Effector memory CD8-positive, alpha-beta T cell (primary cell): ENCODE measurements around the gene AP5S1.

ENCODE experiments used
- ATAC-seq: fragments of 150-1000 bp; cut with Tn5 transposase; replicated peaks from 2 replicates; pipeline ENCODE4 v1.10.0; 2021; ENCODE audit warnings: mild to moderate bottlenecking, moderate library complexity
- DNase-seq, 3 experiments: peaks; one replicate each; pipeline ENCODE4 v3.0.0; 2021
- H3K27ac Mint-ChIP-seq, 2 donors: one replicate each; pipeline ENCODE4 v1.8.0; 2022; ENCODE audit warnings: mild to moderate bottlenecking in 2 of 2, mixed read lengths in 2 of 2, moderate library complexity in 2 of 2
- H3K27me3 Mint-ChIP-seq, 2 donors: one replicate each; pipeline ENCODE4 v1.8.0; 2022; ENCODE audit warnings: mixed read lengths in 2 of 2
- H3K36me3 Mint-ChIP-seq: one replicate; pipeline ENCODE4 v1.8.0; 2022; ENCODE audit warnings: mild to moderate bottlenecking, moderate library complexity, mixed read lengths; ENCODE audit not compliant: insufficient read depth
- H3K4me1 Mint-ChIP-seq, 2 donors: one replicate each; pipeline ENCODE4 v1.8.0; 2022; ENCODE audit warnings: low read depth in 2 of 2, mixed read lengths in 2 of 2
- H3K4me3 Mint-ChIP-seq, 2 donors: one replicate each; pipeline ENCODE4 v1.8.0; 2022; ENCODE audit warnings: mild to moderate bottlenecking in 2 of 2, mixed read lengths in 2 of 2, moderate library complexity in 2 of 2
- H3K9me3 Mint-ChIP-seq, 2 donors: one replicate each; pipeline ENCODE4 v1.8.0; 2022; ENCODE audit warnings: mixed read lengths in 2 of 2

The AP5S1 gene

DNA sequence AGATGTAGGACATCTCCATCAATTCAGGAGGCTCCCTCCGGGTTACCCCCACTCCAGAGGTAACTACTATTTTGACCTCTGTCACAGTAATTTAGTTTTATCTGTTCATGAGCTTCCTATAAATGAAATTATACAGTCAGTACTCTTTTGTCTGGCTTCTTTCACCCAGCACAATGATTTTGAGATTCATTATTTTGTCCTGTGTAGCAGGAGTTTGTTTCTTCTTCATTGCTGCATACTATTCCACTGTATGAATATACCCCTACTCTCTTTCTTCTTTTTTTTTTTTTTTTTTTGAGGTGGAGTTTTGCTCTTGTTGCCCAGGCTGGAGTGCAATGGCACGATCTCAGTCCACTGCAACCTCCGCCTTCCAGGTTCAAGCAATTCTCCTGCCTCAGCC, 11.8 kb upstream of the AP5S1 start:
- DNase-seq (no peak), ATAC-seq (no peak)
- peak overlapping the region in 1 of 2 donors; percentile 89 for H3K27ac Mint-ChIP-seq
- no peaks in the 10 kb centered on the region for H3K27me3 Mint-ChIP-seq
- H3K9me3 Mint-ChIP-seq, result no peaks in the 10 kb centered on the region
- peak overlapping the region in 1 of 2 donors; percentile 29 for H3K4me3 Mint-ChIP-seq
- H3K36me3 Mint-ChIP-seq, result peaks cover 43% of the 10 kb centered on the region
- peaks cover 62 to 64% of the 10 kb centered on the region in 2 donors for H3K4me1 Mint-ChIP-seq

- Mint-ChIP-seq H3K27ac (peak overlapping the region; percentile 99), H3K27me3 (no peaks in the 10 kb centered on the region), H3K4me1 (peaks cover 65 to 67% of the 10 kb centered on the region in 2 donors), H3K36me3 (peaks cover 28% of the 10 kb centered on the region), H3K9me3 (no peaks in the 10 kb centered on the region), H3K4me3 (peak overlapping the region; percentile 87 to 96)
- ATAC-seq (peak; percentile 84), DNase-seq (peak; percentile 88 to 91 (median 90))
Measured at GRCh38 chr20:3811467-3812258, 8.7 kb upstream of the AP5S1 start.

DNA sequence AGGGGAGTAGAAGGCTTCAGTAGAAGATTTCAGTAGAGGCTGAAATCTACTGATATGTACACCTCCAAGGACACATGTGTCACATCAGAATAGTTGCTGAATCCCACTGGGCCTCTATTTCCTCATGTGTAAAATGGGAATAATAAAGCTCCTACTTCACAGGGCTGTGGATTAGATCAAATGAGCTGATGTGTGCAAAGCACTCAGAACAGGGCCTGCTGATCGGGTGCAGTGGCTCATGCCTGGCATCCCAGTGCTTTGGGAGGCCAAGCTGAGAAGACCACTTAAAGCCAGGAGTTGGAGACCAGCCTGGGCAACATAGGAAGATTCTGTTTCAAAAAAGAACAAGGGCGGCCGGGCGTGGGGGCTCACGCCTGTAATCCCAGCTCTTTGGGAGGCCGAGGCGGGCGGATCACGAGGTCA, 8.1 kb upstream of the AP5S1 start:
- DNase-seq (no peak), ATAC-seq (no peak)
- Mint-ChIP-seq H3K27me3 (no peaks in the 10 kb centered on the region), H3K9me3 (no peaks in the 10 kb centered on the region), H3K4me3 (peak overlapping the region; percentile 87 to 96), H3K36me3 (peaks cover 26% of the 10 kb centered on the region), H3K27ac (peak overlapping the region; percentile 99), H3K4me1 (peaks cover 62 to 65% of the 10 kb centered on the region in 2 donors)

- Mint-ChIP-seq H3K4me3 (peak overlapping the region; percentile 87 to 96), H3K9me3 (no peaks in the 10 kb centered on the region), H3K27ac (peak overlapping the region; percentile 99), H3K36me3 (peaks cover 26% of the 10 kb centered on the region), H3K27me3 (no peaks in the 10 kb centered on the region), H3K4me1 (peaks cover 61 to 66% of the 10 kb centered on the region in 2 donors)
- no peak for DNase-seq
- ATAC-seq, result no peak
Measured at GRCh38 chr20:3812975-3813847, 7.1 kb upstream of the AP5S1 start.

- no peaks in the 10 kb centered on the region for H3K9me3 Mint-ChIP-seq
- H3K4me1 Mint-ChIP-seq, result peaks cover 69 to 70% of the 10 kb centered on the region in 2 donors
- ATAC-seq (no peak), DNase-seq (peak in 2 of 3 experiments; percentile 23 to 24)
- H3K4me3 Mint-ChIP-seq, result peak overlapping the region; percentile 87 to 96
- peaks cover 27% of the 10 kb centered on the region for H3K36me3 Mint-ChIP-seq
- H3K27me3 Mint-ChIP-seq, result no peaks in the 10 kb centered on the region
- H3K27ac Mint-ChIP-seq, result peak overlapping the region; percentile 99
Measured at GRCh38 chr20:3813848-3814581, 6.3 kb upstream of the AP5S1 start.

- Mint-ChIP-seq H3K36me3 (peaks cover 29% of the 10 kb centered on the region), H3K4me1 (peaks cover 72 to 78% of the 10 kb centered on the region in 2 donors), H3K9me3 (no peaks in the 10 kb centered on the region), H3K4me3 (peak overlapping the region; percentile 81 to 82), H3K27ac (peak overlapping the region; percentile 90 to 96), H3K27me3 (no peaks in the 10 kb centered on the region)
- ATAC-seq (no peak), DNase-seq (no peak)
Measured at GRCh38 chr20:3814928-3815495, 5.3 kb upstream of the AP5S1 start.

DNA sequence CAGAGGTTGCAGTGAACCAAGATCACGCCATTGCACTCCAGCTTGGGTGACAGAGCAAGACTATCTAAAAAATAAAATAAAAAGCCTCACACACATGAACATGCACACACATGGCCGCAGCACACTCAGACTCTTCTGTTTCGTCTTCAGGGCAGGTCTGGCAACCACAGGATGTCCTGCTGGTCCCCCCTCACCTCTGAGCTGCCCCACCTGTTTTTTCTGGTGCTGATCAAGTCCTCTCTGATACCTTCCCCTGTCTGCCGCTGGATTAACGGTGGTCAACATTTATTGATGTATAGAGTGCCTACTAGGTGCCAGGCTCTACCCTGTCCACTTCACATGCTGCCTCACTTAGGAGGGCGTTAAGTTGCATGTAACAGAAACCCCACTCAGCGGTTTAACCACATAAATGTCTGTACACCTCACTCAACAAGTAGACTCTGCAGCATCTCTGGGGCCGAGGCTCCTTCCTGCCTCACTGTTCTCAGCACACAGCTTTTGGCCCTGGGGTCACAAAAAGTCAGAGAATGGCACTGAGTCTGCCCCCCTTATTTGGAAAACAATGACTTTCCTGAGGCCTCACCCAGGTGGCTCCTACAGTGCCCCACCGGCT, 4.5 kb upstream of the AP5S1 start:
- Mint-ChIP-seq H3K36me3 (peaks cover 32% of the 10 kb centered on the region), H3K4me3 (peak overlapping the region; percentile 81 to 82)

DNA sequence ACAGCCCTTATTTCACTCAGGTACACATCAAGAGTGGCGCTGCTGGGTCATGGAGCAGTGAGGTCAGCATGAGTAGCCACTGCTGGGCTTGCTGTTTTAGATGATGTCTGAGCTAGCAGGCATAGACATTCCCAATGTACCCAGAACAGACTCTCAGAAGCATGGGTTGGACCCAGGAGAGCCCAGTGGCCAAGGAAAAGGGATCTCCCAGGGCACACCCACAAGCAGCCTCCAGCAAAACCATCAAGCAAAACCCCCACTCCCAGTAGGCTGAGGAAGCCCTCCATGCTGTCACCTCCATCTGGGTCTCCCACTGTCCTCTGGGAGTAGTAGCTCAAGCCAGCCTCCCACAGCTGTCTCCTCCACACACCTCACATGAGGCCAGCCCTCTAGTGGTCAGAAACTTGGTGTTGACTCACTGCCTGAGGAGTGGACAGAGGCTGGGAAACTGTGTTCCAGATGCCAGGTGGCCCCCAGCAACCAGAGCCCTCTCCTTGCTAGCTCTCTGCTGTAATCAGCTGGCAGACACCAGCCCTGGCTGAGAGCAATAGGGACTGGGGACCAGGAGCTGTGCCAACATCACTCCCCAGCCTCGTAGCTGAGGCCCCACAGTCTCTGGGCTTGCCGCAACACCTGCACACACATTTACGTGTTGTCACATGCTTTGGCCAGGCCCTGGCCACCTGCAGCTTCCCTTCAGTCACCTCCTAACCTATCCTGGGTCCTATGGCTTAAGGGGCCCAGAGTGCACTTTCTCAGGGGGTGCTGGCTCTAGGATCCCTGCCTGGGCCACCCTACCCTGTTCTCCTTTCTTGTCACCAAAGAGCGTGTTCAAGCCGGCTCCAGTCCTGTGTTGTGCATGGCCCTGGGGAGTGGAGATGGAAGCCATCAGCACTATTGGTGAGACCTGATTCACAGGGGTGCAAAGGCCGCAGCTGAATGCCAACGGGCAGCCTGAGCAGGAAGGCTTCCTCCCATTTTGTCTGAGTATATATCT, 1.9 kb upstream of the AP5S1 start:
- DNase-seq (no peak), ATAC-seq (no peak)
- peaks cover 31% of the 10 kb centered on the region for H3K36me3 Mint-ChIP-seq
- peak overlapping the region; percentile 90 to 98 for H3K27ac Mint-ChIP-seq
- no peaks in the 10 kb centered on the region for H3K9me3 Mint-ChIP-seq
- peaks cover 53 to 66% of the 10 kb centered on the region in 2 donors for H3K4me1 Mint-ChIP-seq
- H3K27me3 Mint-ChIP-seq, result no peaks in the 10 kb centered on the region
- H3K4me3 Mint-ChIP-seq, result peak overlapping the region; percentile 88 to 91

More for the DNA sequence above, 4.5 kb upstream of the AP5S1 start:
- Mint-ChIP-seq H3K4me1 (peaks cover 64 to 75% of the 10 kb centered on the region in 2 donors), H3K27ac (peak overlapping the region; percentile 90 to 96), H3K27me3 (no peaks in the 10 kb centered on the region), H3K9me3 (no peaks in the 10 kb centered on the region)
- DNase-seq (peak; percentile 35 to 54 (median 44)), ATAC-seq (peak; percentile 18)

GRCh38 chr20:3819411-3820047, 818 bp upstream of the AP5S1 start:
- DNase-seq (no peak), ATAC-seq (no peak)
- no peaks in the 10 kb centered on the region for H3K9me3 Mint-ChIP-seq
- peaks cover 49 to 59% of the 10 kb centered on the region in 2 donors for H3K4me1 Mint-ChIP-seq
- peak overlapping the region; percentile 88 to 91 for H3K4me3 Mint-ChIP-seq
- H3K27me3 Mint-ChIP-seq, result no peaks in the 10 kb centered on the region
- H3K27ac Mint-ChIP-seq, result peak overlapping the region; percentile 98 to 99
- peaks cover 33% of the 10 kb centered on the region for H3K36me3 Mint-ChIP-seq

DNA sequence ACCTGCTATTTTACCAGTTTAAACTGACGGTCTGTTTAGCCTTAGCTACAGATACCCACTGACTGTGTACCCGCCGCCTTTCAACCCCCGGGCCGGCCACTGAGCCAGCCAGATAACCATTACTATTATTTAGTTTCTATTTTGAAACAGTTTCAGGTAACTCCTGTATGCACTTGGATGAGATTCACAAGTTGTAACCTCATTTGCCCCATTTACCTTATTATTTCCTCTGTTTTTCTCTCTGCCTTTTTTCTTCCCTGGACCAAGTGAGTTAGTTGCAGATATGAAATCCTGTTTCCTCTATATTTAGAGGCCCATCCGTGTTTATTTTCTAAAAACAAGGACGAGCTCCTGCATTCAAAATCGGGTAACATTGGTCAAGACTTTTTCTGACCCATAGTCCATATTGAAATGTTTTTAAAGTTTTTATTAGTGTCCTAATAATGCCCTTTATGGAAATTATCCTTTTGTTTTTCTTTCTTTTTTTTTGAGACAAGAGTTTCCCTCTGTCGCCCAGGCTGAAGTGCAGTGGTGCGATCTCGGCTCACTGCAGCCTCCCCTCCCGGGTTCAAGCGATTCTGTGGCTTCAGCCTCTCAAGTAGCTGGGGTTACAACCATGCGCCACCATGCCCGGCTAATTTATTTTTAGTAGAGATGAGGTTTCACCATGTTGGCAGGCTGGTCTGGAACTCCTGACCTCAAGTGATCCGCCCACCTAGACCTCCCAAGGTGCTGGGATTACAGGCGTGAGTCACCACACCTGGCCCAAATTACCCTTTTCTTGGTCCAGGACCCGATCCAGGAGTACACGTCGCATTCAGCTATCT, 767 bp downstream of the AP5S1 start:
- ATAC-seq, result no peak
- no peak for DNase-seq
- Mint-ChIP-seq H3K27ac (peak overlapping the region; percentile 98 to 99), H3K4me3 (peak overlapping the region; percentile 88 to 91), H3K4me1 (peaks cover 36 to 48% of the 10 kb centered on the region in 2 donors), H3K36me3 (peaks cover 30% of the 10 kb centered on the region), H3K9me3 (no peaks in the 10 kb centered on the region), H3K27me3 (no peaks in the 10 kb centered on the region)

- Mint-ChIP-seq H3K9me3 (no peaks in the 10 kb centered on the region), H3K36me3 (peaks cover 30% of the 10 kb centered on the region), H3K27ac (peak overlapping the region; percentile 98 to 99), H3K4me1 (peaks cover 29 to 45% of the 10 kb centered on the region in 2 donors), H3K4me3 (peak overlapping the region; percentile 88 to 91), H3K27me3 (no peaks in the 10 kb centered on the region)
- no peak for DNase-seq
- ATAC-seq, result no peak
Measured at GRCh38 chr20:3821996-3822395, 1.6 kb downstream of the AP5S1 start.
